Measurements from ENCODE around the gene C12orf60. TPM values are rescaled to one million over a fixed set of nuclear protein-coding genes. Genes with fewer than 3 reads are reported as not detected.

The C12orf60 gene
- polyA plus RNA-seq, 1 donor, result 0.74 TPM

GRCh38 chr12:14777271-14777670, 26.2 kb upstream of the C12orf60 start:
- no peak for DNase-seq

- DNase-seq, result no peak
These were observed 23.6 kb upstream of the C12orf60 start for GRCh38 chr12:14779834-14780233.

- DNase-seq, result no peak
These were observed 22.6 kb upstream of the C12orf60 start for GRCh38 chr12:14780859-14781258.

DNA sequence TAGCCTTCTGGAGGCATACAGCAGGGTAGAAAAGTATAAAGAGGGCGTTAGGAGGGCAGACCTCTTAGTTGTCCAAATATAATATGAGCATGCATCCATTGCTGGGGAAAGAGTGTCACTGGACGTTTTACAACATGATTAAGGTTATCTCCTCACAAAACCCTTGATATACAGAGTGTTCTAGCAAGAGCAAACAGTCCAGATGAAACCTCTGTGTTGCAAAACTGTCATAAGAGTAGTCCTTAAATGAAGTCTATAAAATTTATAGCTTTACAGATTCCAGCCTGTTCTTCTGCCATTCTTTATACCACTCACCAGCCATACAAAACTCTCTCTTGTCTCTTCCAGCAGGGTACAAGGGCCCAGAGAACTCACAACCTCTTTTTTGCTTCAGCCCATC, 21.9 kb upstream of the C12orf60 start:
- DNase-seq, result no peak

GRCh38 chr12:14782756-14783155, 20.7 kb upstream of the C12orf60 start:
- DNase-seq, result no peak

- no peak for DNase-seq
These were observed 19.0 kb upstream of the C12orf60 start for GRCh38 chr12:14784471-14784870.

GRCh38 chr12:14785568-14785967, 17.9 kb upstream of the C12orf60 start:
- no peak for DNase-seq

DNA sequence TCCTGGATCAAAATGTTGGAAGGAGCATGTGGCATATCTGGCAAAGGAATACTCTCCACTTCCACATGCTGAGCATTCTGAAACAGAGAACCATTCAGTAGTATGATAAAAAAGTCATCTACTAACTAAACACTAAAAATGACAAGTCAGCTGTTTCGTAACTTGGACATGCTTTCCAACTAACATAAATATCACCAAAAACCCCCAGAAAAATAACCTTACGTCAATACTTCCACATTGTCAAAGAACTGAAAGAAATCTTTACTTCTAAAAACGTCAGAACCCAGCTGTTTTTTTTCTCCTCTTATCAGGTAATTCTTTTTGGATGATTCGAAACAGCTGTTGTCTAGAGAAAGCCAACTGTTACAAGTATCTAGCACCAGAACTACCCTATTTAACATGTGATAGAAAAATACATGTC, 8.4 kb upstream of the C12orf60 start:
- no peak for DNase-seq

- DNase-seq, result no peak
These were observed 1.2 kb upstream of the C12orf60 start for GRCh38 chr12:14802247-14802646.

GRCh38 chr12:14802721-14803010, 804 bp upstream of the C12orf60 start:
- DNase-seq, result no peak

DNA sequence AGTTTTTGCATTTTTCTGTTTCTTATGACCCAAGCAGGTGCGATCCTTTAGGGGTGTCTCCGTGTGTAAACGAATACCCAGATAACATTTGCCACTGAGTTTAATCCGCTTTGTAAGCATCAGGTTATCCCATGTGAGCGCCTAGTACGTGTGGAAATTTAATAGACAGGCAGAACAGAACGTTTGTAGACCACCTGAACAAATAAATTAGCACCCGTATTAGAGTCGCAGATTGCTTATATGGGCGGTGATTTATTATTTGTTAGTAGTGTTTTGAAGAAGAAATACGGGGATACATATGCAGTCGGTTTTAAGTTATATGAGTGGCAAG, 325 bp downstream of the C12orf60 start:
- no peak for DNase-seq

DNA sequence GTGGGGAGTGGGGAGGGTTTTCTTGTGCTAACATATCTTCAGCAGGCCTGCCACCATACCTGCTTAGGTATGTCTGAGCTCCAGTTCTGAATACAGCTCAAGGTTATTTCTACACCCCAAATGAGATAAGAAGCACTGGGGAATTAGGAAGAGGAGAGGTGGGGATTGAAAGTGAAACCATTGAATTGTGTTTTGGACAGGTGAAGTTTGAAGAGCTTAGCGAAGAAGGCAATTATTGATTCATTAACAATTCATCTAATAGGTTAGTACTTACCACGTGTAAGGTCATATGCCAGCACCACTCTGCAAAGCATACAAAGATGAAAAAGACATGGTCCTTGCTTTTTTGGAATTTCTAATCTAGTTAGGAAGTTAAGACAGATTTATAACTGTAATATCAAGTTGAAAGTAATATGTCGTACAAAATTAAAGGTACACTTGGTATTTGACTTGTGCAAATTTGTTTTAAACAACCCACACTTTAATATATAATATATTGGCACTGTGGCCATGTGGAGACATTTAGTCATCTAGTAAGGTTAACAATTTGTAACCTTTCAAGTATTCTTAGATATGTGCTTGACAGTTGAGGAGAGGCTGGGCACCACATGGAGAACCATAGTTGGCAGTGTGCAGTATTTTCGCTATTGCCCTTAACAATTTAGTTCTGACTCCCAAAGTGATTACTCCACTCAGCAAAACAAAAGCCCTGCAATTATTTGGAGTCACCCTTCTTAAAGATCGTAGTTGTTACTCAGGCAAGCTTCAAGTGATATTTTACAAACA, 6.9 kb downstream of the C12orf60 start:
- DNase-seq, result no peak

DNA sequence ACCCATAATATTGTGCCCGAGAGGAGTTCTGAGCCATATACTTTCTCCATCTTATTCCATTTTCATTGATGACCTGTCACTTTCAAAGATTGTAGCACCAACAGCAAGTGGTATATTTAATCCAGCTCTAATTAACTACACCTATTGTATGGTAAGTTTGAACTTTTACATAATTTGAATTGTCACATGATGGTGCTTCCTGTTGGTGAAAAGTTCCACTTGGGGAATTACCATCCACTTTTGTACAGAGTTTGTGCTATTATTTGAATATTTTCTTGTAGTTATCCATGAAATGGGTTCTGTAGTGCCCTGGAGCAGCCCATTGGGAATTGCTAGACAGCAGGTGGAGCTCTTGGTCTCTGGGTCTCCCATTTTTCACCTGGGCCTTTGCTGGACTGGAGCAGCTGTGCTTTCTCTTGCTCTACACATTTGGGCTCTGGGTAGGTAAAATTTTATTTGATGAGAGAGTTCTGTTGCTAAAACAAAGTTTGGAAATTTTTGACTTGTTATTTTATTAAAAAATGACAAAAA, 7.5 kb downstream of the C12orf60 start:
- no peak for DNase-seq

DNA sequence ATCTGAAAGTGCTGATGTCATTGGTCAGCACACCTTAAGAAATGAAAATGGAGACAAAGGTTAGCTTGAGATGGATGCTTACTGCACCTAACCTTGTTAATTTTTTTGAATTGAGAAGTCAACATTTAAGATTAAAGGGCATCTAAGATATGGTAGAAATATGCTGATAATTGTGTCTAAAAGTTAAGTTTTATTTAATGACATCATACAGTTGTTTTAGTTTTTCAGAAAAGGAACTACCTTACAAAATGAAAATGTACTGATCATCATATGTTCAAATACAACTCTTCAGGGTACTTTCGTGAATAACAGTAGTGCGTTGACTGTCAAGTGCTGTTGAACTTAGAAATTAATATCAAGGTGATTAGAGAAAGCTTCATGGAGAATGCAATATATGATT, 8.0 kb downstream of the C12orf60 start:
- DNase-seq, result no peak

- no peak for DNase-seq
These were observed 10.5 kb downstream of the C12orf60 start, which contains the start of gene SMCO3 for GRCh38 chr12:14814014-14814413. Gene SMCO3, minus strand, starts transcription at chr12:14814182. Its CDS starts 7,502 bp downstream, at chr12:14806680.

- no peak for DNase-seq
These were observed 20.7 kb downstream of the C12orf60 start for GRCh38 chr12:14824012-14824634.

DNA sequence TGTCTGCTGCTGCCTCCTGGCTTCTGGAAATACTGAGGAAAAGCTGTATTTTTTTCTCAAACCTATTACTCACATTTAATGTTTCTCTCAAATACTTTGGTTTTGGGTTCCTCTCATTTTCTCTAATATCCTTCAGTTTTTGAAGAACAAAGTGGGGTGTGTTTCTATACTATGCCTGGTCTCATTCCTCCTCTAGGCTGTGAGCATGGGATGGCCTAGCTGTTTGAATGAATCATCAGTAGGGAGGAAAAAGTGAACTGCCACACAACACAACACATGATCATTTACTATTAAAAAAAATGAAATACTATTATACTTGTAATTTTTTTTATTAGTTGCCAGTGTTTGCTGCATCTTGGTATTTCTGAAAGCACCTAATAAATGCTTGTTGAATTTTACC, 21.8 kb downstream of the C12orf60 start:
- DNase-seq, result no peak

DNA sequence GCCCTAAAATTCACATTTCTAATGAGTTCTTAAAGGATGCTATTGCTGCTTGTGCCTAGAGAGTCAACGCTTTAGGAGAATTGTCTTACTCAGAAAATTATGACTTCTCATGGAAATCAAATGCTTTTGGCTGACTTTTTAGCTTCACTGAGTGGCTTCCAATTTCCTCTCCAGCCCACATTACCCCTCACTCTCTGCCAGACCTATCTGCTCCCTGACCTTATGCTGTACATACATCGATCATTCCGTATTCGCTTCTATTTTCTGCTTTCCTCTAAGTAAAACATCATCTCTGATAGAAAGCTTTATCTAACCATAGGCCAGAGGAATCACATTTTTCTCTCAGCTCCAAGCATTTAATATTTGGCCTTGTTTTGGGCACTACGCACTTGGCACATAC, 23.0 kb downstream of the C12orf60 start:
- no peak for DNase-seq

- DNase-seq, result no peak
These were observed 23.6 kb downstream of the C12orf60 start for GRCh38 chr12:14827043-14827442.

GRCh38 chr12:14828892-14829291, 25.4 kb downstream of the C12orf60 start:
- DNase-seq, result no peak

- no peak for DNase-seq
These were observed 29.9 kb downstream of the C12orf60 start for GRCh38 chr12:14833336-14833735.

- no peak for DNase-seq
These were observed 30.5 kb downstream of the C12orf60 start for GRCh38 chr12:14833952-14834351.

DNA sequence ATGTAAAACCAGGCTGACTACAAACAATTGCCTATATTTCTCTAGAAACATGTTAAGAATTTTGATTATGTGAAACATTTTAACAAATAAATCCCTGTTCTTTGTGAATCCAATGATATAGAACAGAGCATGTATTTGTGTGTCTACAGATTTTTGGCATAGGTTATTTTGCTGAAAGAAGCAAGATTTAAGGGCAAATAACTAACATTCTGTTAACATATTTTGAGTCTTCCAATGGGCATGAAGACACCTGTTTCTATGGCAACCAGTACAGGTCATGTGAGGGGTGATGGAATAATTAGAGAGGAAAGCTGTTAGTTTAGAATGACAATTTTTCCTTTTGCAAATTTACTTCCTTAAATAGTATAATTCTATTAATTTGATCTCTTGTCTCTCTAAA, 31.0 kb downstream of the C12orf60 start:
- DNase-seq, result no peak
